Measurements from ENCODE around the gene FCRL6.

DNA sequence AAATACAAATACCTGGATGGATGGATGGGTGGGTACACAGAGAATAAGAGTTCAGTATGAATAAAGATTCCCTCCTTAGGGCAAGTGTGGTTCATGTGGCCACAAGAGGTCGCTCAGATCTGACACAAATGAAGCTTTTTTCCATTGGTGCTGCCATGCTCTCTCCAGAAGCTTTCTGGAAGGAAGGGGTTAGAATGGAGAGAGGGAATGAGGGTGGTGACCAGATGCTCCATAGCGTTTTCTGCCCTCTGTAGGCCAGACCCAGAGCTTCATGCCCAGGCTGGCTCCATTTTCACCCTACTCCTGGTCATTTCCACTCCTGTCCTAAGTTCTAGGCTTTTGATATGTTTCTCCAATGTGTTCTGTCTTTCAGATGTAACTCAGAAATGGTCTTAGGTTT is 3.3 kb upstream of the FCRL6 start:
- TF ChIP-seq, protein P1, sequence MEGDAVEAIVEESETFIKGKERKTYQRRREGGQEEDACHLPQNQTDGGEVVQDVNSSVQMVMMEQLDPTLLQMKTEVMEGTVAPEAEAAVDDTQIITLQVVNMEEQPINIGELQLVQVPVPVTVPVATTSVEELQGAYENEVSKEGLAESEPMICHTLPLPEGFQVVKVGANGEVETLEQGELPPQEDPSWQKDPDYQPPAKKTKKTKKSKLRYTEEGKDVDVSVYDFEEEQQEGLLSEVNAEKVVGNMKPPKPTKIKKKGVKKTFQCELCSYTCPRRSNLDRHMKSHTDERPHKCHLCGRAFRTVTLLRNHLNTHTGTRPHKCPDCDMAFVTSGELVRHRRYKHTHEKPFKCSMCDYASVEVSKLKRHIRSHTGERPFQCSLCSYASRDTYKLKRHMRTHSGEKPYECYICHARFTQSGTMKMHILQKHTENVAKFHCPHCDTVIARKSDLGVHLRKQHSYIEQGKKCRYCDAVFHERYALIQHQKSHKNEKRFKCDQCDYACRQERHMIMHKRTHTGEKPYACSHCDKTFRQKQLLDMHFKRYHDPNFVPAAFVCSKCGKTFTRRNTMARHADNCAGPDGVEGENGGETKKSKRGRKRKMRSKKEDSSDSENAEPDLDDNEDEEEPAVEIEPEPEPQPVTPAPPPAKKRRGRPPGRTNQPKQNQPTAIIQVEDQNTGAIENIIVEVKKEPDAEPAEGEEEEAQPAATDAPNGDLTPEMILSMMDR (IDR thresholded peaks at IDR 0.05) = peak in 5 of 6 experiments; percentile 19 to 71 (median 57)
- TF ChIP-seq POLR2A (IDR thresholded peaks at IDR 0.05) = no peak

All from thyroid gland (tissue), 4 donors.